ENCODE data around the gene OR6X1. TPM values are rescaled to one million over a fixed set of nuclear protein-coding genes. Genes with fewer than 3 reads are reported as not detected.

OR6X1 gene
- total and polyA plus RNA-seq, 9 of the 15 experiments (the other 6 are each of a cell fraction or from before 2014, with no cell fraction given): not detected

- TF ChIP-seq ETV6 (IDR thresholded peaks at IDR 0.05; ENCODE audit: borderline replicate concordance in 1 of 2, low read depth in 2 of 2, low read length in 1 of 2) (no peak), ETV6 (CRISPR knock-in tag; IDR thresholded peaks at IDR 0.05; ENCODE audit: borderline replicate concordance) (no peak), KHSRP (IDR thresholded peaks at IDR 0.05) (no peak), NCOR1 (IDR thresholded peaks at IDR 0.05) (no peak), EWSR1 (IDR thresholded peaks at IDR 0.05; ENCODE audit: borderline replicate concordance, low read depth, partially characterized antibody) (no peak), ZNF609 (CRISPR knock-in tag; IDR thresholded peaks at IDR 0.05; ENCODE audit: borderline replicate concordance) (no peak), ETS2 (tag; IDR thresholded peaks at IDR 0.05; ENCODE audit: borderline replicate concordance, poor library complexity, severe bottlenecking) (no peak), POLR2G (IDR thresholded peaks at IDR 0.05; ENCODE audit: low read depth, low read length) (peak; percentile 96), FOXP1 (CRISPR knock-in tag; IDR thresholded peaks at IDR 0.05) (no peak), SNIP1 (IDR thresholded peaks at IDR 0.05; ENCODE audit: low read depth) (peak; percentile 82), TAF15 (IDR thresholded peaks at IDR 0.05; ENCODE audit: low read depth, low read length) (no peak)
Measured at GRCh38 chr11:123741159-123742030, 12.9 kb downstream of the OR6X1 start, which contains the start of gene ZNF202 (continued).

All from K562 (cell line).